Endometrial microvascular endothelial cells (primary cell): Measurements from ENCODE around the gene SERPINB11. TPM values are rescaled to one million over a fixed set of nuclear protein-coding genes. Genes with fewer than 3 reads are reported as not detected.

Experiments
- total RNA-seq: library from RNA; depleted of rRNA; stranded (reverse); fragments of >200 nt; gene quantifications from one replicate; pipeline ENCODE4 v1.2.3, GENCODE V29; 2015; ENCODE audit errors: inconsistent ontology term

The SERPINB11 gene
- total RNA-seq, 1 donor from 2014 or later: not detected

Other genes with a start within 250 kb of the SERPINB11 start
- not detected for gene SERPINB5, start 226.0 kb upstream of the SERPINB11 start, total RNA-seq
- gene SERPINB12, start 160.6 kb upstream of the SERPINB11 start, total RNA-seq: not detected
- not detected for gene SERPINB13, start 115.6 kb upstream of the SERPINB11 start, total RNA-seq
- gene SERPINB4, start 58.7 kb upstream of the SERPINB11 start, total RNA-seq: not detected
- gene SERPINB3, start 41.1 kb upstream of the SERPINB11 start, total RNA-seq: not detected
- 0.19 TPM for gene SERPINB7, start 72.5 kb downstream of the SERPINB11 start, total RNA-seq
- gene SERPINB2, start 184.7 kb downstream of the SERPINB11 start, total RNA-seq: 1.0 TPM
- not detected for gene SERPINB10, start 205.0 kb downstream of the SERPINB11 start, total RNA-seq
- gene HMSD, start 246.3 kb downstream of the SERPINB11 start, total RNA-seq: not detected